K562 (cell line): Measurements from ENCODE around the gene TLX2. TPM values are rescaled to one million over a fixed set of nuclear protein-coding genes. Genes with fewer than 3 reads are reported as not detected.

ENCODE experiments used
- ATAC-seq: fragments of 200-7000 bp; cut with Tn5 transposase; 3 replicates; pipeline ENCODE4 v1.9.1; 2020; ENCODE audit warnings: moderate library complexity
- BruUV-seq: library from RNA; stranded (reverse); fragments of 400-500 nt; replicated peaks from 2 replicates; lab custom pipeline; 2021; lab: Mats Ljungman, UMichigan
- CTCF ChIA-PET: fragments of 300-600 bp; formaldehyde crosslinking; extraction: SDS; loops from one replicate; lab custom pipeline; 2021; ENCODE audit warnings: low intra/inter-chr PET ratio; lab: Yijun Ruan, JAX
- POLR2A ChIA-PET: fragments of 300-600, 350-650 bp; sonication (Branson Sonifier 250); formaldehyde crosslinking; extraction: SDS; loops from one replicate; lab custom pipeline; 2021; ENCODE audit warnings: antibody characterized with exemption, inconsistent platforms; lab: Yijun Ruan, JAX
- DNase-seq, 4 experiments: peaks; one replicate each; pipeline versions ENCODE4 v3.0.0 to v3.0.0-alpha.2; 2011 to 2018; ENCODE audit warnings: low spot score in 3 of 4, mixed read lengths in 3 of 4; ENCODE audit errors: extremely low read depth in 1 of 4
- FAIRE-seq: peaks from 2 replicates; lab custom pipeline; 2011; peaks lifted over from hg19 to GRCh38; lab: Jason Lieb, UNC
- H2AFZ ChIP-seq: 2 replicates; pipeline ENCODE4 v1.6.0; 2011; ENCODE audit warnings: low read depth, low read length, control low read depth, inconsistent platforms
- H3K27ac ChIP-seq: fragments of 200-600 bp; 3 replicates; pipeline ENCODE4 v1.8.0; 2011; ENCODE audit warnings: low read depth, mild to moderate bottlenecking, control low read depth, inconsistent platforms, low read length, moderate library complexity, mixed read lengths; ENCODE audit errors: extremely low read depth
- H3K27me3 ChIP-seq, 2 experiments: fragments of 300-600 bp in 1 of 2; 2 replicates in 1 of 2; 3 replicates in 1 of 2; pipeline versions ENCODE4 v1.6.0 to v1.8.0; 2011; ENCODE audit warnings: inconsistent platforms in 2 of 2, low read length in 2 of 2, mild to moderate bottlenecking in 1 of 2, mixed read lengths in 1 of 2, moderate library complexity in 1 of 2; ENCODE audit not compliant: control insufficient read depth in 2 of 2, insufficient read depth in 2 of 2
- H3K36me3 ChIP-seq: fragments of 300-600 bp; 3 replicates; pipeline ENCODE4 v1.8.0; 2011; ENCODE audit warnings: mild to moderate bottlenecking, low read length, inconsistent platforms; ENCODE audit not compliant: control insufficient read depth, insufficient read depth
- H3K4me1 ChIP-seq, 2 experiments: fragments of 200-600 bp in 1 of 2; replicated peaks in 1 of 2; 2 replicates in 1 of 2; 3 replicates in 1 of 2; pipeline versions ENCODE4 v1.5.1 to v1.8.0; 2011; ENCODE audit warnings: inconsistent platforms in 2 of 2, low read length in 2 of 2, mild to moderate bottlenecking in 1 of 2, mixed read lengths in 1 of 2, moderate library complexity in 1 of 2; ENCODE audit not compliant: control insufficient read depth in 2 of 2, insufficient read depth in 2 of 2
- H3K4me2 ChIP-seq: 2 replicates; pipeline ENCODE4 v1.6.1; 2011; ENCODE audit warnings: low read length, control low read depth, inconsistent platforms, mixed read lengths; ENCODE audit not compliant: insufficient read depth
- H3K4me3 ChIP-seq: fragments of 200-600 bp; sonication (generic), shearing (Covaris generic); 2 replicates; pipeline ENCODE4 v1.5.1; 2016; ENCODE audit warnings: control low read depth, inconsistent platforms
- H3K79me2 ChIP-seq: fragments of 200-600 bp; 3 replicates; pipeline ENCODE4 v1.8.0; 2011; ENCODE audit warnings: low read length, inconsistent platforms; ENCODE audit not compliant: control insufficient read depth, insufficient read depth
- H3K9ac ChIP-seq, 2 experiments: 2 replicates each; pipeline versions ENCODE4 v1.6.0 to v1.6.1; 2011; ENCODE audit warnings: low read depth in 2 of 2, low read length in 2 of 2, control low read depth in 1 of 2, inconsistent platforms in 1 of 2, mild to moderate bottlenecking in 1 of 2, mixed read lengths in 1 of 2; ENCODE audit not compliant: insufficient read depth in 1 of 2
- H3K9me1 ChIP-seq: one replicate; pipeline ENCODE4 v1.6.0; 2011; ENCODE audit warnings: inconsistent platforms, mild to moderate bottlenecking, low read length, moderate library complexity; ENCODE audit not compliant: control insufficient read depth, insufficient read depth
- H3K9me3 ChIP-seq: replicated peaks from 2 replicates; pipeline ENCODE4 v1.5.1; 2011; ENCODE audit warnings: low read depth, low read length, inconsistent platforms; ENCODE audit not compliant: control insufficient read depth, insufficient read depth
- H4K20me1 ChIP-seq: replicated peaks from 2 replicates; pipeline ENCODE4 v1.6.1; 2011; ENCODE audit warnings: low read length, inconsistent platforms, mixed read lengths; ENCODE audit not compliant: control insufficient read depth, insufficient read depth
- BMI1 ChIP-seq: fragments of 150-350 bp; IDR thresholded peaks from 2 replicates; pipeline ENCODE4 v1.6.1; 2014; ENCODE audit warnings: low read length
- C11orf30 ChIP-seq: fragments of 450-650 bp; IDR thresholded peaks from 2 replicates; pipeline ENCODE4 v1.6.1; 2016; ENCODE audit warnings: low read depth, mild to moderate bottlenecking
- EGR1 ChIP-seq: fragments of 450-650 bp; conservative IDR thresholded peaks from 2 replicates; pipeline ENCODE4 v1.6.1; 2017; ENCODE audit warnings: mild to moderate bottlenecking
- FOXK1 ChIP-seq: sonication (generic); formaldehyde crosslinking; IDR thresholded peaks from 2 replicates; pipeline ENCODE4 v1.8.0; 2022; ENCODE audit warnings: missing genetic modification reagents, mild to moderate bottlenecking, borderline replicate concordance
- GTF2A2 ChIP-seq: IDR thresholded peaks from 2 replicates; pipeline ENCODE4 v1.6.1; 2016; ENCODE audit warnings: mild to moderate bottlenecking, missing genetic modification characterization, missing compliant biosample characterization
- NCOA6 ChIP-seq: fragments of 450-650 bp; IDR thresholded peaks from 2 replicates; pipeline ENCODE4 v1.6.1; 2017; ENCODE audit warnings: mild to moderate bottlenecking
- PRPF4 ChIP-seq: fragments of 200-400 bp; formaldehyde crosslinking; IDR thresholded peaks from one replicate; pipeline ENCODE4 v1.6.1; 2017; ENCODE audit warnings: low read length, low read depth, mild to moderate bottlenecking; ENCODE audit not compliant: insufficient read depth, poor library complexity, severe bottlenecking
- SPI1 ChIP-seq: IDR thresholded peaks from 2 replicates; pipeline ENCODE4 v1.6.1; 2011; ENCODE audit warnings: low read depth, low read length, control low read depth, borderline replicate concordance
- SRSF7 ChIP-seq: fragments of 200-400 bp; formaldehyde crosslinking; optimal IDR thresholded peaks from 2 replicates; pipeline ENCODE3; 2017; ENCODE audit warnings: mild to moderate bottlenecking, low read depth, low read length
- ZNF586 ChIP-seq: fragments of 450-650 bp; formaldehyde crosslinking; conservative IDR thresholded peaks from 2 replicates; pipeline ENCODE4 v1.4.0; 2020; ENCODE audit warnings: mild to moderate bottlenecking, moderate library complexity
- WGBS: fragments of 100-300 bp; shearing (Covaris generic); methylation state at CpG from one replicate; pipeline ENCODE4 v1.1.6; 2016; ENCODE audit warnings: low coverage, mixed read lengths; ENCODE audit not compliant: insufficient coverage; ENCODE audit errors: missing lambda C conversion rate; 5-methylcytosine and 5-hydroxymethylcytosine counted together
- in situ Hi-C: fragments of 300-500 bp; cut with MboI; formaldehyde crosslinking; loops from 4 replicates; pipeline ENCODE4 v1.15.0; 2018; ENCODE audit warnings: inconsistent platforms, mixed read lengths
- intact Hi-C: fragments of 100-400 bp; cut with micrococcal nuclease; formaldehyde crosslinking; loops from 2 replicates; pipeline ENCODE4 v1.14.2; 2022
- polyA plus RNA-seq, 8 experiments: library from polyadenylated mRNA; depleted of rRNA in 4 of 8; stranded (reverse) in 5 of 8; unstranded in 3 of 8; fragments of >200 nt; fragmentation: Nextera tagmentation in 2 of 8; fragmentation: Illumina TruSeq in 1 of 8; extraction: Ambion mirVana in 2 of 8; extraction: Trizol in 1 of 8; gene quantifications; 2 replicates each; pipeline versions ENCODE4 v1.2.1 to v1.2.3, GENCODE V29; 2011 to 2014; ENCODE audit warnings: inconsistent platforms in 1 of 8, missing spikeins in 1 of 8
- total RNA-seq, 7 experiments: library from RNA; depleted of rRNA in 6 of 7; stranded (reverse); fragments of >200 nt in 6 of 7; fragmentation: Illumina TruSeq in 2 of 7; extraction: Trizol in 2 of 7; gene quantifications; 2 replicates each; pipeline versions ENCODE4 v1.2.1 to v1.2.3, GENCODE V29; 2011 to 2021; ENCODE audit warnings: low replicate concordance in 1 of 7
- TF ChIP-seq, protein P1 (sequence below): IDR thresholded peaks from 2 replicates; pipeline ENCODE4 v1.6.1; 2014; ENCODE audit warnings: antibody characterized with exemption
- TF ChIP-seq, protein P2 (sequence below): sonication (generic); formaldehyde crosslinking; IDR thresholded peaks from 2 replicates; pipeline ENCODE4 v1.8.1; 2023; ENCODE audit warnings: mild to moderate bottlenecking, missing genetic modification reagents
- TF ChIP-seq, protein P3 (sequence below): fragments of 250-450 bp; sonication (Bioruptor Pico); IDR thresholded peaks from 2 replicates; pipeline ENCODE4 v1.4.0; 2020; ENCODE audit warnings: mild to moderate bottlenecking, moderate library complexity, borderline replicate concordance

Gene TLX2
- total and polyA plus RNA-seq, 9 of the 15 experiments (the other 6 are each of a cell fraction or from before 2014, with no cell fraction given), result not detected

DNA sequence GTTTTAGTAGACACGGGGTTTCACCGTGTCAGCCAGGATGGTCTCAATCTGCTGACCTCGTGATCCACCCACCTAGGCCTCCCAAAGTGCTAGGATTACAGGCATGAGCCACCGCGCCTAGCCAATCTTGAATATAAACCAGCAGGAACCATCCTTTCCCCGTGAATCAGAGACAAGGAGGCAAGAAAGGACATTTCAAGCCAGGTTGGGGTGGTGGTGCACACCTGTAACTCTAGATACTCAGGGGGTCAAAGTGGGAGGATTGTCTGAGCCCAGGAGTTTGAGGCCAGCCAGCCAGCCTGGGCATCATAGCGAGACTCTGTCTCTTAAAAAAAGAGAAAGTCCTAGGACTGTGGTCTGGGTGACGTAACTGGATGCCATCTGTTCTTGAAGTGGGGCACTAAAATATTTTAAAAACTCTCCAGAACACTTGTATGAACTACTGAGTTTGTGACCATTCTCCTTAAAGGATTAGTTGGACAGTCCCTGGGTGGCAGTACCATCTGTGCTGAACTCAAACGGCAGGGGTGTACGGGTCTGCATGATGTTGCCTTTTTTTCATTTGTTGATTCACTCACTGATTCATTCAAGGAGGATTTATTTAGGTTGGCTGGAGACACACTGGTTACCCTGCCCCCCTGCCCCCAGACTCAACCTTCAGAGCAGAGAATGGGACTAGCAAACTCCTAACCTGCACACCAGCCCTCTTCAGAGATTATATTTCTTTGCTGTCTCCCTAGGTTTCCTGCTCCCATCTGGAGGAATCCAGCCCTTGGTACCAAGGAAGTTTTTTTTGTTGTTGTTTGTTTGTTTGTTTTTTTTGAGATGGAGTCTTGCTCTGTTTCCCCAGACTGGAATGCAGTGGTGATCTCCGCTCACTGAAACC, 2.9 kb upstream of the TLX2 start:
- Histone ChIP-seq H3K27me3 (no peaks in the 10 kb centered on the region), H3K4me3 (no peak overlapping the region), H3K79me2 (peaks cover 9% of the 10 kb centered on the region)
- BruUV-seq, result no TSS peak
- in situ Hi-C loops, result no loop called here
- TF ChIP-seq, protein P1, sequence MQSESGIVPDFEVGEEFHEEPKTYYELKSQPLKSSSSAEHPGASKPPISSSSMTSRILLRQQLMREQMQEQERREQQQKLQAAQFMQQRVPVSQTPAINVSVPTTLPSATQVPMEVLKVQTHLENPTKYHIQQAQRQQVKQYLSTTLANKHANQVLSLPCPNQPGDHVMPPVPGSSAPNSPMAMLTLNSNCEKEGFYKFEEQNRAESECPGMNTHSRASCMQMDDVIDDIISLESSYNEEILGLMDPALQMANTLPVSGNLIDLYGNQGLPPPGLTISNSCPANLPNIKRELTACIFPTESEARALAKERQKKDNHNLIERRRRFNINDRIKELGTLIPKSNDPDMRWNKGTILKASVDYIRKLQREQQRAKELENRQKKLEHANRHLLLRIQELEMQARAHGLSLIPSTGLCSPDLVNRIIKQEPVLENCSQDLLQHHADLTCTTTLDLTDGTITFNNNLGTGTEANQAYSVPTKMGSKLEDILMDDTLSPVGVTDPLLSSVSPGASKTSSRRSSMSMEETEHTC, result no peak
- TF ChIP-seq EGR1 (peak; percentile 17; the same call in 1 of the 2 replicates), SRSF7 (no peak), BMI1 (no peak), SPI1 (no peak), ZNF586 (CRISPR knock-in tag) (no peak), PRPF4 (no peak), NCOA6 (no peak), GTF2A2 (tag) (no peak), C11orf30 (0 out of 2 replicates have a peak, but pooled peaks have one; percentile 14), FOXK1 (CRISPR knock-in tag) (no peak)
- TF ChIP-seq, protein P2, sequence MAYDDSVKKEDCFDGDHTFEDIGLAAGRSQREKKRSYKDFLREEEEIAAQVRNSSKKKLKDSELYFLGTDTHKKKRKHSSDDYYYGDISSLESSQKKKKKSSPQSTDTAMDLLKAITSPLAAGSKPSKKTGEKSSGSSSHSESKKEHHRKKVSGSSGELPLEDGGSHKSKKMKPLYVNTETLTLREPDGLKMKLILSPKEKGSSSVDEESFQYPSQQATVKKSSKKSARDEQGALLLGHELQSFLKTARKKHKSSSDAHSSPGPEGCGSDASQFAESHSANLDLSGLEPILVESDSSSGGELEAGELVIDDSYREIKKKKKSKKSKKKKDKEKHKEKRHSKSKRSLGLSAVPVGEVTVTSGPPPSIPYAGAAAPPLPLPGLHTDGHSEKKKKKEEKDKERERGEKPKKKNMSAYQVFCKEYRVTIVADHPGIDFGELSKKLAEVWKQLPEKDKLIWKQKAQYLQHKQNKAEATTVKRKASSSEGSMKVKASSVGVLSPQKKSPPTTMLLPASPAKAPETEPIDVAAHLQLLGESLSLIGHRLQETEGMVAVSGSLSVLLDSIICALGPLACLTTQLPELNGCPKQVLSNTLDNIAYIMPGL, result no peak
- TF ChIP-seq, protein P3, sequence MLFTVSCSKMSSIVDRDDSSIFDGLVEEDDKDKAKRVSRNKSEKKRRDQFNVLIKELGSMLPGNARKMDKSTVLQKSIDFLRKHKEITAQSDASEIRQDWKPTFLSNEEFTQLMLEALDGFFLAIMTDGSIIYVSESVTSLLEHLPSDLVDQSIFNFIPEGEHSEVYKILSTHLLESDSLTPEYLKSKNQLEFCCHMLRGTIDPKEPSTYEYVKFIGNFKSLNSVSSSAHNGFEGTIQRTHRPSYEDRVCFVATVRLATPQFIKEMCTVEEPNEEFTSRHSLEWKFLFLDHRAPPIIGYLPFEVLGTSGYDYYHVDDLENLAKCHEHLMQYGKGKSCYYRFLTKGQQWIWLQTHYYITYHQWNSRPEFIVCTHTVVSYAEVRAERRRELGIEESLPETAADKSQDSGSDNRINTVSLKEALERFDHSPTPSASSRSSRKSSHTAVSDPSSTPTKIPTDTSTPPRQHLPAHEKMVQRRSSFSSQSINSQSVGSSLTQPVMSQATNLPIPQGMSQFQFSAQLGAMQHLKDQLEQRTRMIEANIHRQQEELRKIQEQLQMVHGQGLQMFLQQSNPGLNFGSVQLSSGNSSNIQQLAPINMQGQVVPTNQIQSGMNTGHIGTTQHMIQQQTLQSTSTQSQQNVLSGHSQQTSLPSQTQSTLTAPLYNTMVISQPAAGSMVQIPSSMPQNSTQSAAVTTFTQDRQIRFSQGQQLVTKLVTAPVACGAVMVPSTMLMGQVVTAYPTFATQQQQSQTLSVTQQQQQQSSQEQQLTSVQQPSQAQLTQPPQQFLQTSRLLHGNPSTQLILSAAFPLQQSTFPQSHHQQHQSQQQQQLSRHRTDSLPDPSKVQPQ (CRISPR knock-in tag), result no peak
- TF ChIP-seq, all 486 proteins: peak for 2
- 51% methylated on average over 11 of the region's 11 CpGs for WGBS
- POLR2A ChIA-PET, result interaction anchor here (0.7 to 3.3 kb wide), 3 partner anchors 9 to 19 kb away, joined by 5 to 17 read pairs (median 12); partner anchors contain the start of genes AUP1 and HTRA2
- no peak overlapping the region for H3K9ac ChIP-seq
- FAIRE-seq, result no peak
- CTCF ChIA-PET, result no interaction called here
- DNase-seq, result no peak
- no peaks in the 10 kb centered on the region for H3K36me3 ChIP-seq
- H2AFZ ChIP-seq, result no peak overlapping the region
- peaks cover 17 to 44% of the 10 kb centered on the region in 2 experiments; a peak in 4 of 5 replicates for H3K4me1 ChIP-seq
- no peak overlapping the region for H3K4me2 ChIP-seq
- H3K9me3 ChIP-seq, result no peaks in the 10 kb centered on the region
- intact Hi-C loops, result no loop called here
- no peak for ATAC-seq
- H3K27ac ChIP-seq, result no peak overlapping the region
- no peaks in the 10 kb centered on the region for H4K20me1 ChIP-seq
- no peaks in the 10 kb centered on the region for H3K9me1 ChIP-seq
